ENCODE results near the gene GPRIN1. TPM values are rescaled to one million over a fixed set of nuclear protein-coding genes. Genes with fewer than 3 reads are reported as not detected.

GPRIN1 gene
- polyA plus RNA-seq, 1 of the 3 experiments (the other 2 are of a cell fraction), result 6.6 TPM

DNA sequence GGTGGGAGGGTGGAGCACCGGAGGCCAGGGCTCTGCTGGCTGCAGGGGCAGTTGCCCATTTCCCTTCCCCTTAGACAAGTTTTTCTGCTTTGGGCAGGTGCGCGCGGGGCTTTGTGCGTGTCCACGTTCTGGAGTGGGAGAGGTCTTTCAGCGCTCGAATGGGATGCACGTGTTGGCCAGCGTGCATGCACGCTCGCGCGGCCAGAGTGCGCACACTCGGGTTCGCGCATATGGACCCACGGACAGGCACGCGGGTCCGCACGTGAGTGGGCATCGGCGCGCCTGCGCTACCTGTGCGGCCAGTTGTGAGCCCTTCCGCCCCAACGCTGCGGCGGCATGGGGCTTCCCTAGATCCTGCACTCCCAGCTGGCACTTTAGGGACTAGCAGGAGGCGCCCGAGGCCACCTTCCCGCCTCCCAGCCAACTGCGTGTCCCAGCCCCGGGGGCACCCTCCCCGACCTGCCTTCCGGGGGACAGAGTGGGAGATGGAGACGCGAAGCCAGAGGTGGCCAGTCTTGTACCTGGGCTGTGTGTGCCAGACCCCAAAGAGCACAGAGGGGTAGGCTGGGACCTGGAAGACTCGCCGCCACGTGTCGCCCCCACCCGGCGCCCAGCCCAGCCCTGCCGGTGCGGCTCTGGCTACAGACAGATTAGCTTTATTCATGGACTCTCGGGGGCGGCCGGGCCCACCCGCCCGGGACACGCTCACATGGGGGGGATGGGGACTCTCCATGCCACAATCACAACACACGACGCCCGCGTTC lies 9.8 kb upstream of the GPRIN1 start:
- Histone ChIP-seq H3K9me3 (no peaks in the 10 kb centered on the region), H3K4me1 (ENCODE audit: control insufficient read depth in 1 of 2, insufficient read depth in 2 of 2, low read depth in 1 of 2, low read length in 1 of 2) (peaks cover 4 to 21% of the 10 kb centered on the region in 2 experiments; a peak in 2 of 4 replicates), H3K79me2 (ENCODE audit: insufficient read depth) (no peaks in the 10 kb centered on the region), H3K9ac (no peak overlapping the region), H4K20me1 (ENCODE audit: insufficient read depth) (no peaks in the 10 kb centered on the region), H3F3A (replicated peaks; ENCODE audit: insufficient read depth) (no peaks in the 10 kb centered on the region), H3K4me3 (ENCODE audit: low read depth in 2 of 2, low read length in 1 of 2) (peak overlapping the region; percentile 29 to 57; a peak in 3 of 4 replicates), H3K9me2 (no peaks in the 10 kb centered on the region), H3K4me2 (peak overlapping the region; percentile 75), H3K27ac (ENCODE audit: low read depth in 2 of 2, low read length in 1 of 2) (no peak overlapping the region), H3K27me3 (ENCODE audit: insufficient read depth) (peaks cover 21% of the 10 kb centered on the region), H2AFZ (ENCODE audit: low read depth) (no peak overlapping the region), H3K36me3 (replicated peaks in 1 of 2; ENCODE audit: control insufficient read depth in 1 of 2, insufficient read depth in 2 of 2, low read length in 1 of 2) (no peaks in the 10 kb centered on the region)
- 0 out of 2 replicates have a peak, but pooled peaks have one; percentile 2 for TF ChIP-seq NRF1 (IDR thresholded peaks at IDR 0.05; ENCODE audit: low read depth, low read length)
- TF ChIP-seq, protein P1, sequence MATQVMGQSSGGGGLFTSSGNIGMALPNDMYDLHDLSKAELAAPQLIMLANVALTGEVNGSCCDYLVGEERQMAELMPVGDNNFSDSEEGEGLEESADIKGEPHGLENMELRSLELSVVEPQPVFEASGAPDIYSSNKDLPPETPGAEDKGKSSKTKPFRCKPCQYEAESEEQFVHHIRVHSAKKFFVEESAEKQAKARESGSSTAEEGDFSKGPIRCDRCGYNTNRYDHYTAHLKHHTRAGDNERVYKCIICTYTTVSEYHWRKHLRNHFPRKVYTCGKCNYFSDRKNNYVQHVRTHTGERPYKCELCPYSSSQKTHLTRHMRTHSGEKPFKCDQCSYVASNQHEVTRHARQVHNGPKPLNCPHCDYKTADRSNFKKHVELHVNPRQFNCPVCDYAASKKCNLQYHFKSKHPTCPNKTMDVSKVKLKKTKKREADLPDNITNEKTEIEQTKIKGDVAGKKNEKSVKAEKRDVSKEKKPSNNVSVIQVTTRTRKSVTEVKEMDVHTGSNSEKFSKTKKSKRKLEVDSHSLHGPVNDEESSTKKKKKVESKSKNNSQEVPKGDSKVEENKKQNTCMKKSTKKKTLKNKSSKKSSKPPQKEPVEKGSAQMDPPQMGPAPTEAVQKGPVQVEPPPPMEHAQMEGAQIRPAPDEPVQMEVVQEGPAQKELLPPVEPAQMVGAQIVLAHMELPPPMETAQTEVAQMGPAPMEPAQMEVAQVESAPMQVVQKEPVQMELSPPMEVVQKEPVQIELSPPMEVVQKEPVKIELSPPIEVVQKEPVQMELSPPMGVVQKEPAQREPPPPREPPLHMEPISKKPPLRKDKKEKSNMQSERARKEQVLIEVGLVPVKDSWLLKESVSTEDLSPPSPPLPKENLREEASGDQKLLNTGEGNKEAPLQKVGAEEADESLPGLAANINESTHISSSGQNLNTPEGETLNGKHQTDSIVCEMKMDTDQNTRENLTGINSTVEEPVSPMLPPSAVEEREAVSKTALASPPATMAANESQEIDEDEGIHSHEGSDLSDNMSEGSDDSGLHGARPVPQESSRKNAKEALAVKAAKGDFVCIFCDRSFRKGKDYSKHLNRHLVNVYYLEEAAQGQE (IDR thresholded peaks at IDR 0.05; ENCODE audit: low read depth, low read length), result no peak
- TF ChIP-seq MAX (IDR thresholded peaks at IDR 0.05; ENCODE audit: low read depth), result peak; percentile 25; the same call in 1 of the 2 replicates
- no peak for TF ChIP-seq ELF1 (IDR thresholded peaks at IDR 0.05)
- peak; percentile 65 for DNase-seq
- CTCF ChIA-PET, result interaction anchor here (0.6 to 7.2 kb wide), 9 partner anchors 11 to 204 kb away, joined by 3 to 49 read pairs (median 5); partner anchors contain the start of genes CLTB, EIF4E1B, SNCB and TSPAN17
- POLR2A ChIA-PET, result no interaction called here
- 8% methylated on average over 16 of the region's 59 CpGs for WGBS (ENCODE audit: low lambda C conversion rate)

DNA sequence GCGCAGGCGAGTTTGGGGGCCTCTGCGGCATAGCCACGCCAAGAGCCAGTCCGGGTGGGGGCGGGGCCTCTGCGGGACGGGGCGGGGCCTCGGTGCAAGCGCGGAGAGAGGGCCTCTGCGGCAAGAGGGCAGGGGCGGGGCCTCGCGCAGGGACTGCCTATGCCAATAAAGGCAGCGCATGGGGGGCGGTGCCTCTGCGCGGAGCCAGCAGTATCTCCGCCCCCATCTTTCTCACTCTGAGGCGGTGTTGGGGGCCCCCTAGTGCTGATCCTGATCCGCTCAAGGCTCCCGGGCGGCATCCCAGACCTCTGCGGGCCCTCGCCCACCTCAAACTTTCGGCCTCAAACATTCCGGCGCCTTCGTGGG lies 9.2 kb upstream of the GPRIN1 start:
- WGBS (ENCODE audit: low lambda C conversion rate), result 24% methylated on average over 3 of the region's 31 CpGs
- Histone ChIP-seq H3K9ac (no peak overlapping the region), H4K20me1 (ENCODE audit: insufficient read depth) (no peaks in the 10 kb centered on the region), H3K27ac (ENCODE audit: low read depth in 2 of 2, low read length in 1 of 2) (no peak overlapping the region), H3K9me3 (no peaks in the 10 kb centered on the region), H3K9me2 (no peaks in the 10 kb centered on the region), H3K79me2 (ENCODE audit: insufficient read depth) (no peaks in the 10 kb centered on the region), H3K4me1 (ENCODE audit: control insufficient read depth in 1 of 2, insufficient read depth in 2 of 2, low read depth in 1 of 2, low read length in 1 of 2) (peaks cover 6 to 26% of the 10 kb centered on the region in 2 experiments; a peak in 3 of 4 replicates), H3K36me3 (replicated peaks in 1 of 2; ENCODE audit: control insufficient read depth in 1 of 2, insufficient read depth in 2 of 2, low read length in 1 of 2) (no peaks in the 10 kb centered on the region), H3K27me3 (ENCODE audit: insufficient read depth) (peaks cover 21% of the 10 kb centered on the region), H3K4me2 (peak overlapping the region; percentile 75), H3F3A (replicated peaks; ENCODE audit: insufficient read depth) (no peaks in the 10 kb centered on the region), H2AFZ (ENCODE audit: low read depth) (no peak overlapping the region), H3K4me3 (ENCODE audit: low read depth in 2 of 2, low read length in 1 of 2) (peak overlapping the region; percentile 29 to 57; a peak in 3 of 4 replicates)
- CTCF ChIA-PET, result interaction anchor here (0.7 to 7.2 kb wide), 9 partner anchors 10 to 889 kb away, joined by 3 to 49 read pairs (median 4); partner anchors contain the start of gene CLTB
- POLR2A ChIA-PET, result no interaction called here
- peak; percentile 98 for DNase-seq
- TF ChIP-seq MAX (IDR thresholded peaks at IDR 0.05; ENCODE audit: low read depth), result 0 out of 2 replicates have a peak, but pooled peaks have one; percentile 64
- no peak for TF ChIP-seq JUND (IDR thresholded peaks at IDR 0.05)
- no peak for TF ChIP-seq EP300 (IDR thresholded peaks at IDR 0.05; ENCODE audit: borderline replicate concordance in 1 of 2, low read depth in 1 of 2, low read length in 1 of 2)
- TF ChIP-seq TCF12 (IDR thresholded peaks at IDR 0.05), result no peak
- peak; percentile 57 for TF ChIP-seq NRF1 (IDR thresholded peaks at IDR 0.05; ENCODE audit: low read depth, low read length)
- no peak for TF ChIP-seq FOSL2 (IDR thresholded peaks at IDR 0.05; ENCODE audit: borderline replicate concordance, low read depth)
- TF ChIP-seq ELF1 (IDR thresholded peaks at IDR 0.05), result no peak
- TF ChIP-seq, protein P2, sequence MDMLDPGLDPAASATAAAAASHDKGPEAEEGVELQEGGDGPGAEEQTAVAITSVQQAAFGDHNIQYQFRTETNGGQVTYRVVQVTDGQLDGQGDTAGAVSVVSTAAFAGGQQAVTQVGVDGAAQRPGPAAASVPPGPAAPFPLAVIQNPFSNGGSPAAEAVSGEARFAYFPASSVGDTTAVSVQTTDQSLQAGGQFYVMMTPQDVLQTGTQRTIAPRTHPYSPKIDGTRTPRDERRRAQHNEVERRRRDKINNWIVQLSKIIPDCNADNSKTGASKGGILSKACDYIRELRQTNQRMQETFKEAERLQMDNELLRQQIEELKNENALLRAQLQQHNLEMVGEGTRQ (IDR thresholded peaks at IDR 0.05; ENCODE audit: borderline replicate concordance, low read depth, low read length), result no peak
- no peak for TF ChIP-seq RXRA (IDR thresholded peaks at IDR 0.05; ENCODE audit: borderline replicate concordance, low read depth)
- TF ChIP-seq RAD21 (IDR thresholded peaks at IDR 0.05; ENCODE audit: low read length), result peak; percentile 79
- TF ChIP-seq RFX5 (IDR thresholded peaks at IDR 0.05; ENCODE audit: low read length), result no peak
- TF ChIP-seq, protein P3, sequence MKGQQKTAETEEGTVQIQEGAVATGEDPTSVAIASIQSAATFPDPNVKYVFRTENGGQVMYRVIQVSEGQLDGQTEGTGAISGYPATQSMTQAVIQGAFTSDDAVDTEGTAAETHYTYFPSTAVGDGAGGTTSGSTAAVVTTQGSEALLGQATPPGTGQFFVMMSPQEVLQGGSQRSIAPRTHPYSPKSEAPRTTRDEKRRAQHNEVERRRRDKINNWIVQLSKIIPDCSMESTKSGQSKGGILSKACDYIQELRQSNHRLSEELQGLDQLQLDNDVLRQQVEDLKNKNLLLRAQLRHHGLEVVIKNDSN (IDR thresholded peaks at IDR 0.05; ENCODE audit: borderline replicate concordance, low read depth), result no peak
- no peak for TF ChIP-seq PBX3 (IDR thresholded peaks at IDR 0.05)
- no peak for TF ChIP-seq POLR2AphosphoS5 (IDR thresholded peaks at IDR 0.05; ENCODE audit: low read depth, low read length)
- TF ChIP-seq GABPA (IDR thresholded peaks at IDR 0.05; ENCODE audit: low read depth), result no peak
- TF ChIP-seq TEAD4 (IDR thresholded peaks at IDR 0.05; ENCODE audit: borderline replicate concordance, insufficient read depth), result no peak
- 0 out of 2 replicates have a peak, but pooled peaks have one; percentile 7 for TF ChIP-seq RCOR1 (IDR thresholded peaks at IDR 0.05; ENCODE audit: low read length)
- TF ChIP-seq EZH2phosphoT487 (IDR thresholded peaks at IDR 0.05; ENCODE audit: borderline replicate concordance, low read depth), result no peak
- no peak for TF ChIP-seq FOXM1 (IDR thresholded peaks at IDR 0.05; ENCODE audit: low read depth)
